Kidney (tissue), 14 donors: Measurements from ENCODE around the gene LHPP. TPM values are rescaled to one million over a fixed set of nuclear protein-coding genes. Genes with fewer than 3 reads are reported as not detected.

Experiments used
- DNase-seq, 5 donors: peaks; one replicate each; pipeline ENCODE4 v3.0.0-alpha.2; 2013 to 2020
- FAIRE-seq: peaks from 2 replicates; lab custom pipeline; 2012; peaks lifted over from hg19 to GRCh38; lab: Jason Lieb, UNC
- H3K27ac ChIP-seq, 2 donors: one replicate each; pipeline ENCODE4 v1.7.0; 2013; ENCODE audit warnings: low read depth in 2 of 2, low read length in 2 of 2, inconsistent platforms in 1 of 2
- H3K27me3 ChIP-seq: one replicate; pipeline ENCODE4 v1.7.1; 2013; ENCODE audit warnings: low read length, inconsistent platforms; ENCODE audit not compliant: control insufficient read depth, insufficient read depth
- H3K36me3 ChIP-seq, 3 donors: one replicate each; pipeline versions ENCODE4 v1.7.0 to v1.7.1; 2013; ENCODE audit warnings: low read length in 3 of 3, control low read depth in 1 of 3, inconsistent platforms in 1 of 3; ENCODE audit not compliant: insufficient read depth in 3 of 3, control insufficient read depth in 2 of 3
- H3K4me1 ChIP-seq, 3 donors: one replicate each; pipeline versions ENCODE4 v1.7.0 to v1.7.1; 2013; ENCODE audit warnings: low read length in 3 of 3, inconsistent platforms in 1 of 3, low read depth in 1 of 3; ENCODE audit not compliant: control insufficient read depth in 2 of 3, insufficient read depth in 2 of 3
- H3K4me3 ChIP-seq, 3 donors: one replicate each; pipeline versions ENCODE4 v1.7.0 to v1.8.1; 2013; ENCODE audit warnings: low read length in 3 of 3, control low read depth in 1 of 3, inconsistent platforms in 1 of 3
- H3K9ac ChIP-seq, 3 donors: one replicate each; pipeline versions ENCODE4 v1.7.0 to v1.7.1; 2013; ENCODE audit warnings: low read length in 3 of 3, control low read depth in 1 of 3, inconsistent platforms in 1 of 3
- H3K9me3 ChIP-seq, 3 donors: one replicate each; pipeline versions ENCODE4 v1.7.0 to v1.7.1; 2013; ENCODE audit warnings: low read length in 3 of 3, control low read depth in 1 of 3, inconsistent platforms in 1 of 3; ENCODE audit not compliant: control insufficient read depth in 2 of 3, insufficient read depth in 1 of 3
- intact Hi-C: fragments of 100-400 bp; cut with DNase I; formaldehyde crosslinking; loops from one replicate; pipeline ENCODE4 v1.11.1; 2022
- polyA plus RNA-seq: library from polyadenylated mRNA; stranded (reverse); fragments of 350-450 nt; fragmentation: Illumina TruSeq; extraction: RNeasy Lipid Tissue Mini Kit (QIAGEN cat#74804); gene quantifications from one replicate; pipeline ENCODE4 v1.2.3, GENCODE V29; 2014; ENCODE audit warnings: low read depth, low replicate concordance; ENCODE audit not compliant: insufficient read depth
- total RNA-seq: library from RNA; stranded (reverse); fragmentation: NEBNext Ultra II Directional; extraction: Animal tissue kit (Norgen Biotek cat#: 25700); gene quantifications from one replicate; pipeline ENCODE4 v1.2.1, GENCODE V29; 2021
- TF ChIP-seq, protein P1 (sequence below): IDR thresholded peaks from 3 replicates; pipeline ENCODE4 v1.5.1; 2012; ENCODE audit warnings: mild to moderate bottlenecking, moderate library complexity, borderline replicate concordance; ENCODE audit not compliant: insufficient read depth; ENCODE audit errors: extremely low read depth
- donor health status: control.
- donor health status: control.
- donor health status: control.
- donor health status: control.
- donor health status: control.
- donor health status: DM: yes; HTN: yes; CAD: no.
- donor health status: Normal renal cell carcinoma (clear cell type).

Gene LHPP
- total and polyA plus RNA-seq, 2 donors from 2014 or later: 16.6 to 52.5 TPM

DNA sequence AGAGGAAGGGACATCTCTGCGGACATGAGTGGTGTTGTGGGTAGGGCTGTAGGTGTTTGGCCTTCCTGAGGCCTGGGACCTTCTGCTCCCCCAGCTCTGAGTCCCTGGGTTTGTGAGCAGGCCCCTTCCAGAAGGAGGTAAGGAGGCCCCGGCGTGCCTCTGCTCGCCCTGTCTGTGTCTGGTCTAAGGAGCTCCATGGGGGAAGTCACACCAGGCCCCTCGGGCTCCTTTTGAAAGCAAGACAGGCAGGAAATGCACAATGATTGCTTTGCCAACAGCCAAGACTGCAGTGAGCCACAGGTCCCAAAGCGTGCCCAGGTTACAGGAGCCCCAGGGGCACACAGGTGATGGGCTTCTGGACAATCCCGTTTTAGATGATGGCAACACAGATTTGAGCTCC lies 193.1 kb downstream of the LHPP start:
- Histone ChIP-seq H3K27me3 (no peaks in the 10 kb centered on the region), H3K4me1 (peaks cover 0 to 31% (median 10%) of the 10 kb centered on the region in 3 donors), H3K4me3 (no peak overlapping the region), H3K36me3 (peaks cover 0 to 4% (median 3%) of the 10 kb centered on the region in 3 donors), H3K9me3 (no peaks in the 10 kb centered on the region), H3K27ac (peak overlapping the region; percentile 38 to 68), H3K9ac (no peak overlapping the region)
- TF ChIP-seq, protein P1, sequence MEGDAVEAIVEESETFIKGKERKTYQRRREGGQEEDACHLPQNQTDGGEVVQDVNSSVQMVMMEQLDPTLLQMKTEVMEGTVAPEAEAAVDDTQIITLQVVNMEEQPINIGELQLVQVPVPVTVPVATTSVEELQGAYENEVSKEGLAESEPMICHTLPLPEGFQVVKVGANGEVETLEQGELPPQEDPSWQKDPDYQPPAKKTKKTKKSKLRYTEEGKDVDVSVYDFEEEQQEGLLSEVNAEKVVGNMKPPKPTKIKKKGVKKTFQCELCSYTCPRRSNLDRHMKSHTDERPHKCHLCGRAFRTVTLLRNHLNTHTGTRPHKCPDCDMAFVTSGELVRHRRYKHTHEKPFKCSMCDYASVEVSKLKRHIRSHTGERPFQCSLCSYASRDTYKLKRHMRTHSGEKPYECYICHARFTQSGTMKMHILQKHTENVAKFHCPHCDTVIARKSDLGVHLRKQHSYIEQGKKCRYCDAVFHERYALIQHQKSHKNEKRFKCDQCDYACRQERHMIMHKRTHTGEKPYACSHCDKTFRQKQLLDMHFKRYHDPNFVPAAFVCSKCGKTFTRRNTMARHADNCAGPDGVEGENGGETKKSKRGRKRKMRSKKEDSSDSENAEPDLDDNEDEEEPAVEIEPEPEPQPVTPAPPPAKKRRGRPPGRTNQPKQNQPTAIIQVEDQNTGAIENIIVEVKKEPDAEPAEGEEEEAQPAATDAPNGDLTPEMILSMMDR: no peak
- DNase-seq: no peak
- intact Hi-C loops: no loop called here
- FAIRE-seq: no peak

DNA sequence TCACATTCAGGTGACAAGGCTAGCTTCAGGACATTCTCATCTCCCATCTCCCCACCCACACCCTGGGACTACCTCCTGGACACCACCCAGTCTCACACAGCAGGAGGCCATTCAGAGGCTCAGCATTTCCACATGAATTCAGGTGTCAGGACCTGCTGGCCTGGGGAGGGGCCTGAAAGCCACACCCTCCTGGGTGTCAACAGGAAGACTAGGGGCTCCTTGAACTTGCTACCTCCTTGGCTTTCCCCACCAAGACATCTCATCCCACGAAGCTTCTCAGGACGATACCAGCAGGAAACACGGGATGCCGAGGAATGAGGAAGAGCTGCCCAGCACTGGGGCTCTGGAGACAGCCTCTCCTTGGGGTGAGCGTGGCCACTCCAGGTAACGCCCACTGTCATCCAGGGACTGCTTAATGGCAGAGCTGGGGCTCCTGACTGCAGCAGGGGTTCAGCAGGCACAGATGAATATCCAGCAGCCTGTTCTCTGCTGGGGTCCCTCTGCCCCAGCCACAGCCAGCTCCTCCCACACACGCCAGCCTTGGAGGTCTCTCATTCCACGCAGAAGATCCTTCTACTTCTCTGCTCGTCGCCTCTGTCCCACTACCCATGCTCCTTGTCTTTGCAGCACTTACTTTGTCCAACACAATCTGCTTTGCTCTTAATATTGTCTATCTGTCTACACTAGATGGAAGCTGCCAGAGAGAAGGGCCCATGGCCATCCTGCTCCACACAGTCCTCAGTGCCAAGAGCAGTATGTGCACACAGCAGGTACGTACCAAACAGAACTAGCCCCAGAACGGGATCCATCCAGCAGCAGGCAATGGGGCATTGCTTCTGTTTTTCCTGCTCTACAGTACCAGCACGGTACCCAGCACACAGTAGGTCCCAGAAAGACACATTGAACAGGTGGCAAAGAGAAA lies 193.8 kb downstream of the LHPP start:
- intact Hi-C loops: no loop called here
- Histone ChIP-seq H3K36me3 (peaks cover 0 to 3% (median 2%) of the 10 kb centered on the region in 3 donors), H3K4me1 (peaks cover 0 to 31% (median 9%) of the 10 kb centered on the region in 3 donors), H3K9me3 (no peaks in the 10 kb centered on the region), H3K27ac (peak overlapping the region in 1 of 2 donors; percentile 38), H3K27me3 (no peaks in the 10 kb centered on the region), H3K4me3 (no peak overlapping the region), H3K9ac (no peak overlapping the region)
- FAIRE-seq (no peak), DNase-seq (peak in 1 of 5 donors; percentile 53)
- TF ChIP-seq, protein P1: no peak

DNA sequence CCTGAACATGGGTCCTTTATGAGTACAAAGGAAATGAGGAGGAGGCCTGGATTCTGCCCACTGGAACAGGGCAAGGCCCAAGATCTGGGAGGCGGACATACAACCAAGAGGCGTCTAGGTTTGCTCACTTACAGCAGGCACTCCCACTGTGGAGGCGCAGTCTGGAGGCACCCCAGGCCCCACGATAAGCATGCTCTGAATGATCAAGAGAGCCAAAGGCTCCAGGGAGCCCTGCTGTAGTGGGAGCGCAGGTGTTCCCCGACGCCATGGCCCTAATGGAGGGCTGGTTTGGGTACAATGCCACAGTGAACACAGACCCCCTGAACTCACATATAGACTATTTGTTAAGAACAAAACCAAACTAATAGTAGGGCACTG lies 194.5 kb downstream of the LHPP start:
- FAIRE-seq (no peak), DNase-seq (peak in 1 of 5 donors; percentile 64)
- H3K9me3 ChIP-seq: no peaks in the 10 kb centered on the region
- TF ChIP-seq, protein P1: no peak
- H3K4me3 ChIP-seq: no peak overlapping the region
- peaks cover 0 to 3% (median 2%) of the 10 kb centered on the region in 3 donors for H3K36me3 ChIP-seq
- H3K9ac ChIP-seq: no peak overlapping the region
- no peak overlapping the region for H3K27ac ChIP-seq
- H3K4me1 ChIP-seq: peaks cover 0 to 31% (median 9%) of the 10 kb centered on the region in 3 donors
- H3K27me3 ChIP-seq: no peaks in the 10 kb centered on the region
- intact Hi-C loops: no loop called here
